ENCODE results near the gene CDK14.

Gene CDK14

DNA sequence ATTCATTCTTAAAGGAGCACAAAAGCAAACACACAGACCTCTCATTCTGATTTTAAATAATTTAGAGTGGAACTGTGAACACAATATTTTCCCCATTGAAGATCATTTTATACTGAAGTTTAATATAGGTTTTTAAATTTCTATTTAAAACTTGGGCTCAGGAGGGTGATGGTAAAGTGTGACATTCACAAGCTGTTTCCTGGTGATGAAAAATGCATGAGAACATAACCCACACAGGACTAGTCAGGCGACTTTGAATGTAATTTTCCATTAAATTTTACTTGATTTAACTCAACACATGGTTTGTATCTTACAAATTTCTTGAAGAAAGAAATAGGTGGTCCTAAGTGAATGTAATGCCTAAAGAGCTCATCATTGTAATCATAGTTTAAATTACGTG lies 143.6 kb downstream of the CDK14 start:
- peaks cover 11% of the 10 kb centered on the region; the same call in 1 of the 2 replicates for H3F3A ChIP-seq (ENCODE audit: insufficient read depth, low read length)

DNA sequence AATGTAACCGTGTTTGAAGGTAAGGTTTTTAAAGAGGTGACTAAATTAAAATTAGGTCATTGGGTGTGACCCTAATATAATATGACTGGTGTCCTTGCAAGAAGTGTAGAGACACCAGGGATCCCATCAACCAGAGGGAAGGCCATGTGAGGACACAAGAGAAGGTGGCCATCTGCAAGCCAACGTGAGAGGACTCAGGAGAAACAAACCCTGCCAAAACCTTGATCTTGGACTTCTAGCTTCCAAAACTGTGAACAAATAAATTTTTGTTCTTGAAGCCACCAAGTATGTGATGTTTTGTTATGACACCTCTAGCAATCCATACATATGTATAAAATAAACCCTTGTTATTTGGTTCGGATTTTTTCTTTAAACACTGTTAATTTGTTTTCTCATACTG lies 144.3 kb downstream of the CDK14 start:
- Histone ChIP-seq H3K9ac (ENCODE audit: low read length) (no peak overlapping the region), H3K4me2 (ENCODE audit: low read depth, low read length) (no peak overlapping the region), H2AFZ (ENCODE audit: low read length) (no peak overlapping the region), H4K20me1 (ENCODE audit: insufficient read depth, low read length) (no peaks in the 10 kb centered on the region), H3K36me3 (replicated peaks; ENCODE audit: insufficient read depth, low read length) (peaks cover 10% of the 10 kb centered on the region; the same call in 1 of the 2 replicates), H3K9me3 (replicated peaks; ENCODE audit: insufficient read depth, low read length) (no peaks in the 10 kb centered on the region), H3K4me1 (ENCODE audit: low read length) (peaks cover 31% of the 10 kb centered on the region), H3K9me2 (replicated peaks; ENCODE audit: insufficient read depth, low read length) (no peaks in the 10 kb centered on the region), H3F3A (ENCODE audit: insufficient read depth, low read length) (peaks cover 11% of the 10 kb centered on the region; the same call in 1 of the 2 replicates), H3K27me3 (replicated peaks; ENCODE audit: insufficient read depth, low read length) (no peaks in the 10 kb centered on the region), H3K27ac (ENCODE audit: low read length) (no peak overlapping the region), H3K79me2 (ENCODE audit: low read length) (peaks cover 91% of the 10 kb centered on the region), H3K4me3 (ENCODE audit: low read length) (no peak overlapping the region)
- DNase-seq, result no peak
- no peak for TF ChIP-seq EZH2phosphoT487 (IDR thresholded peaks at IDR 0.05; ENCODE audit: low read length)
- TF ChIP-seq EZH2 (optimal IDR thresholded peaks at IDR 0.05; ENCODE audit: low read depth, low read length), result no peak
- TF ChIP-seq, protein P1, sequence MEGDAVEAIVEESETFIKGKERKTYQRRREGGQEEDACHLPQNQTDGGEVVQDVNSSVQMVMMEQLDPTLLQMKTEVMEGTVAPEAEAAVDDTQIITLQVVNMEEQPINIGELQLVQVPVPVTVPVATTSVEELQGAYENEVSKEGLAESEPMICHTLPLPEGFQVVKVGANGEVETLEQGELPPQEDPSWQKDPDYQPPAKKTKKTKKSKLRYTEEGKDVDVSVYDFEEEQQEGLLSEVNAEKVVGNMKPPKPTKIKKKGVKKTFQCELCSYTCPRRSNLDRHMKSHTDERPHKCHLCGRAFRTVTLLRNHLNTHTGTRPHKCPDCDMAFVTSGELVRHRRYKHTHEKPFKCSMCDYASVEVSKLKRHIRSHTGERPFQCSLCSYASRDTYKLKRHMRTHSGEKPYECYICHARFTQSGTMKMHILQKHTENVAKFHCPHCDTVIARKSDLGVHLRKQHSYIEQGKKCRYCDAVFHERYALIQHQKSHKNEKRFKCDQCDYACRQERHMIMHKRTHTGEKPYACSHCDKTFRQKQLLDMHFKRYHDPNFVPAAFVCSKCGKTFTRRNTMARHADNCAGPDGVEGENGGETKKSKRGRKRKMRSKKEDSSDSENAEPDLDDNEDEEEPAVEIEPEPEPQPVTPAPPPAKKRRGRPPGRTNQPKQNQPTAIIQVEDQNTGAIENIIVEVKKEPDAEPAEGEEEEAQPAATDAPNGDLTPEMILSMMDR (IDR thresholded peaks at IDR 0.05; ENCODE audit: low read length), result no peak

More for the DNA sequence above, 143.6 kb downstream of the CDK14 start:
- Histone ChIP-seq H3K36me3 (replicated peaks; ENCODE audit: insufficient read depth, low read length) (peaks cover 11% of the 10 kb centered on the region; the same call in 1 of the 2 replicates), H3K9ac (ENCODE audit: low read length) (no peak overlapping the region), H3K27me3 (replicated peaks; ENCODE audit: insufficient read depth, low read length) (no peaks in the 10 kb centered on the region), H3K27ac (ENCODE audit: low read length) (no peak overlapping the region), H3K79me2 (ENCODE audit: low read length) (peaks cover 91% of the 10 kb centered on the region), H3K9me2 (replicated peaks; ENCODE audit: insufficient read depth, low read length) (no peaks in the 10 kb centered on the region), H3K9me3 (replicated peaks; ENCODE audit: insufficient read depth, low read length) (no peaks in the 10 kb centered on the region), H2AFZ (ENCODE audit: low read length) (no peak overlapping the region), H3K4me3 (ENCODE audit: low read length) (no peak overlapping the region), H3K4me2 (ENCODE audit: low read depth, low read length) (no peak overlapping the region), H3K4me1 (ENCODE audit: low read length) (peaks cover 36% of the 10 kb centered on the region), H4K20me1 (ENCODE audit: insufficient read depth, low read length) (no peaks in the 10 kb centered on the region)
- no peak for DNase-seq
- TF ChIP-seq EZH2phosphoT487 (IDR thresholded peaks at IDR 0.05; ENCODE audit: low read length) (no peak), EZH2 (optimal IDR thresholded peaks at IDR 0.05; ENCODE audit: low read depth, low read length) (no peak)
- TF ChIP-seq, protein P1 (IDR thresholded peaks at IDR 0.05; ENCODE audit: low read length), result no peak

DNA sequence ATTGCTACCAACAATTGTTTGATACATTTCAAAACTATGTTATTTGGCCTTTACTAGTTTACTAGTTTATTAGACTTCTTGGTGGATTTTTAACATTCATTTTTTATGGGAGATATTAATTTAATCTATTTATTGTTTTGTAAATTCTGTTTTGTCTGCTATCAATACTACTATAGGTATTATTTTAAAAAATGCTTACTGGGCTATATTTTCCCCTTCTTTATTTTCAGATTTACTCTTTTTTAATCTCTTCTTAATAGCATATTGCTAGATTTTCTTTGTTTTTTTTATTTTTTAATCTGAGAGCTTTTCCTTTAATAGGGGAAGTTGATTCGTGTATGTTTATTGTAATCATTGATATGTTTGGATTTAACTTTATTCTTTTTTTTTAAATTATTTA lies 147.5 kb downstream of the CDK14 start:
- H3K4me3 ChIP-seq (ENCODE audit: low read length), result no peak overlapping the region
- no peaks in the 10 kb centered on the region for H3K9me2 ChIP-seq (replicated peaks; ENCODE audit: insufficient read depth, low read length)
- H3K36me3 ChIP-seq (replicated peaks; ENCODE audit: insufficient read depth, low read length), result peaks cover 4% of the 10 kb centered on the region; the same call in 1 of the 2 replicates
- TF ChIP-seq, protein P1 (IDR thresholded peaks at IDR 0.05; ENCODE audit: low read length), result no peak
- no peak for TF ChIP-seq EZH2 (optimal IDR thresholded peaks at IDR 0.05; ENCODE audit: low read depth, low read length)
- TF ChIP-seq EZH2phosphoT487 (IDR thresholded peaks at IDR 0.05; ENCODE audit: low read length), result no peak
- no peak overlapping the region for H3K4me2 ChIP-seq (ENCODE audit: low read depth, low read length)
- H3K27ac ChIP-seq (ENCODE audit: low read length), result no peak overlapping the region
- H3K27me3 ChIP-seq (replicated peaks; ENCODE audit: insufficient read depth, low read length), result no peaks in the 10 kb centered on the region
- no peaks in the 10 kb centered on the region for H3K9me3 ChIP-seq (replicated peaks; ENCODE audit: insufficient read depth, low read length)
- H3K4me1 ChIP-seq (ENCODE audit: low read length), result peaks cover 17% of the 10 kb centered on the region; the same call in 1 of the 2 replicates
- H2AFZ ChIP-seq (ENCODE audit: low read length), result no peak overlapping the region
- no peaks in the 10 kb centered on the region for H3F3A ChIP-seq (ENCODE audit: insufficient read depth, low read length)
- H3K79me2 ChIP-seq (ENCODE audit: low read length), result peaks cover 90% of the 10 kb centered on the region
- no peak overlapping the region for H3K9ac ChIP-seq (ENCODE audit: low read length)
- DNase-seq, result no peak
- no peaks in the 10 kb centered on the region for H4K20me1 ChIP-seq (ENCODE audit: insufficient read depth, low read length)
